PC-9 (cell line): ENCODE data around the gene ITIH5. TPM values are rescaled to one million over a fixed set of nuclear protein-coding genes. Genes with fewer than 3 reads are reported as not detected.

Source experiments
- BruUV-seq: library from RNA; stranded (reverse); fragments of 400-500 nt; replicated peaks from 2 replicates; lab custom pipeline; 2021; lab: Mats Ljungman, UMichigan
- CTCF ChIA-PET: fragments of 300-600 bp; sonication (Branson Sonifier 250); formaldehyde crosslinking; loops from one replicate; lab custom pipeline; 2022; ENCODE audit warnings: antibody characterized with exemption; lab: Charles Lee
- POLR2A ChIA-PET: fragments of 300-600 bp; sonication (Branson Sonifier 250); formaldehyde crosslinking; loops from one replicate; lab custom pipeline; 2022; ENCODE audit warnings: antibody characterized with exemption; ENCODE audit not compliant: unreplicated experiment; lab: Charles Lee
- DNase-seq, 2 experiments: peaks; one replicate each; pipeline versions ENCODE4 v3.0.0 to v3.0.0-alpha.2; 2015 to 2022; ENCODE audit warnings: mixed read lengths in 1 of 2
- H2AFZ ChIP-seq: fragments of 200-600 bp; sonication (generic); 2 replicates; pipeline ENCODE4 v1.8.1; 2017; ENCODE audit warnings: antibody characterized with exemption
- H3F3A ChIP-seq: fragments of 200-600 bp; sonication (generic); 2 replicates; pipeline ENCODE4 v1.8.1; 2017; ENCODE audit warnings: antibody characterized with exemption, mild to moderate bottlenecking, low read depth; ENCODE audit not compliant: insufficient read depth
- H3K27ac ChIP-seq: fragments of 200-600 bp; sonication (generic); 2 replicates; pipeline ENCODE4 v1.6.1; 2016; ENCODE audit warnings: mixed run types
- H3K27me3 ChIP-seq: fragments of 200-600 bp; sonication (generic); 2 replicates; pipeline ENCODE4 v1.6.1; 2016; ENCODE audit warnings: low read depth, mixed run types; ENCODE audit not compliant: insufficient read depth
- H3K36me3 ChIP-seq: fragments of 200-600 bp; sonication (generic); 2 replicates; pipeline ENCODE4 v1.6.1; 2016; ENCODE audit warnings: low read depth, mixed run types
- H3K4me1 ChIP-seq: fragments of 200-600 bp; sonication (generic); replicated peaks from 2 replicates; pipeline ENCODE4 v1.6.1; 2016; ENCODE audit warnings: mixed run types; ENCODE audit not compliant: insufficient read depth
- H3K4me2 ChIP-seq: fragments of 200-600 bp; sonication (generic); 2 replicates; pipeline ENCODE4 v1.6.1; 2017; ENCODE audit warnings: mixed run types
- H3K4me3 ChIP-seq: fragments of 200-600 bp; sonication (generic); 2 replicates; pipeline ENCODE4 v1.6.1; 2016; ENCODE audit warnings: mixed run types
- H3K79me2 ChIP-seq: fragments of 200-600 bp; sonication (generic); 2 replicates; pipeline ENCODE4 v1.6.1; 2017; ENCODE audit warnings: low read depth, mixed run types
- H3K9me2 ChIP-seq: fragments of 200-600 bp; sonication (generic); 2 replicates; pipeline ENCODE4 v1.8.1; 2017; ENCODE audit warnings: mild to moderate bottlenecking; ENCODE audit not compliant: insufficient read depth
- H3K9me3 ChIP-seq: fragments of 200-600 bp; sonication (generic); 2 replicates; pipeline ENCODE4 v1.8.1; 2016; ENCODE audit warnings: low read depth; ENCODE audit not compliant: insufficient read depth
- H4K20me1 ChIP-seq: fragments of 200-600 bp; sonication (generic); 2 replicates; pipeline ENCODE4 v1.8.1; 2017; ENCODE audit not compliant: insufficient read depth
- EZH2 ChIP-seq: fragments of 200-600 bp; sonication (generic); IDR thresholded peaks from 2 replicates; pipeline ENCODE4 v1.8.0; 2017; ENCODE audit warnings: antibody characterized with exemption, low read depth
- intact Hi-C: fragments of 100-400 bp; cut with micrococcal nuclease; formaldehyde crosslinking; loops from one replicate; pipeline ENCODE4 v1.10.0; 2022; ENCODE audit not compliant: unreplicated experiment
- total RNA-seq: library from RNA; stranded (reverse); gene quantifications from 2 replicates; pipeline ENCODE4 v1.2.3, GENCODE V29; 2021
- TF ChIP-seq, protein P1 (sequence below): fragments of 200-600 bp; sonication (generic); conservative IDR thresholded peaks from 2 replicates; pipeline ENCODE4 v1.6.1; 2017; ENCODE audit warnings: mixed run types, antibody characterized with exemption, mild to moderate bottlenecking, moderate library complexity

ITIH5 gene
- total RNA-seq, 1 experiment from 2014 or later = not detected

DNA sequence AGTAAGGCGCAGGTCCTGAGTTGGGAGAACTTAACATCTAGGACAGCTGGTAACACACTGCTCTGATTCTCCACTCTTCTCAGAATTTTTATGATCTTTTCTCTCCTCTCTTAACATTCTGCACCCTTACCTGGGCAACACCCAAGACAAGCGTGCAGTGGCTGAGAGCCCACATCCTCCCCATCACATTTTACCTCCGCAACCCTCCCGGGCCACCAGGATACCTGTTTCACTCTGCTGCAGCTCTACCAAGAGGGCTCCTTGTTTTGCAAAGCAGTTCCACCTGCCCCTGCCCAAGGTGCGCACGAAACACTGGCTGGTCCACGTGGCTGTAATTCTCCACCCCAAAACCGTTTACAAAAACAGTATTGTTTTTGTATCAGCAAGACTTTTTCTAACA lies 81.5 kb downstream of the ITIH5 start:
- Histone ChIP-seq H3K27ac (no peak overlapping the region), H3K9me2 (no peaks in the 10 kb centered on the region), H3K4me1 (no peaks in the 10 kb centered on the region), H3K9me3 (no peaks in the 10 kb centered on the region), H2AFZ (no peak overlapping the region), H3K27me3 (peaks cover 50% of the 10 kb centered on the region), H3K4me3 (no peak overlapping the region), H3F3A (no peaks in the 10 kb centered on the region), H3K79me2 (no peaks in the 10 kb centered on the region), H3K4me2 (no peak overlapping the region), H4K20me1 (no peaks in the 10 kb centered on the region), H3K36me3 (no peaks in the 10 kb centered on the region)
- ChIA-PET CTCF (no interaction called here), POLR2A (no interaction called here)
- TF ChIP-seq, protein P1, sequence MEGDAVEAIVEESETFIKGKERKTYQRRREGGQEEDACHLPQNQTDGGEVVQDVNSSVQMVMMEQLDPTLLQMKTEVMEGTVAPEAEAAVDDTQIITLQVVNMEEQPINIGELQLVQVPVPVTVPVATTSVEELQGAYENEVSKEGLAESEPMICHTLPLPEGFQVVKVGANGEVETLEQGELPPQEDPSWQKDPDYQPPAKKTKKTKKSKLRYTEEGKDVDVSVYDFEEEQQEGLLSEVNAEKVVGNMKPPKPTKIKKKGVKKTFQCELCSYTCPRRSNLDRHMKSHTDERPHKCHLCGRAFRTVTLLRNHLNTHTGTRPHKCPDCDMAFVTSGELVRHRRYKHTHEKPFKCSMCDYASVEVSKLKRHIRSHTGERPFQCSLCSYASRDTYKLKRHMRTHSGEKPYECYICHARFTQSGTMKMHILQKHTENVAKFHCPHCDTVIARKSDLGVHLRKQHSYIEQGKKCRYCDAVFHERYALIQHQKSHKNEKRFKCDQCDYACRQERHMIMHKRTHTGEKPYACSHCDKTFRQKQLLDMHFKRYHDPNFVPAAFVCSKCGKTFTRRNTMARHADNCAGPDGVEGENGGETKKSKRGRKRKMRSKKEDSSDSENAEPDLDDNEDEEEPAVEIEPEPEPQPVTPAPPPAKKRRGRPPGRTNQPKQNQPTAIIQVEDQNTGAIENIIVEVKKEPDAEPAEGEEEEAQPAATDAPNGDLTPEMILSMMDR = no peak
- no peak for TF ChIP-seq EZH2
- BruUV-seq = no TSS peak
- DNase-seq = no peak
- intact Hi-C loops = no loop called here

DNA sequence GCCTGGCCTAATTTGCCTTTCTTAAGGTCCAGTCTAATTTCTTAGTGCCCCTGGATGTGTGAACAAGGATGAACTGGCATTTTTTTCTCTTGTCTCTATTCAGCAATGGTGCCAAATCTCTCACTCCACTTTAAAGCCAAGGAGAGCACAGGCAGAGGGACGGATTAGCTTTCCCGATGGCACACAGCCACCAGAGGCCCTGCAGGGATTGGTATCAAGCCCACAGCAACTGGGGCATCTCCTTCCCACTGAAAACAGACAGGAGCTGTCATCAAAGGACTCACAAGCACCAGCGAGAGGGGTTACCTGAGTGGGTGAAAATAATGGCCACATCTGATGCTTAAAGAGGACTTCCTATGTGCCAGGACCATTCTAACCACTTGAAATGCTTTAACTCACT lies 83.1 kb downstream of the ITIH5 start:
- no peaks in the 10 kb centered on the region for H3K9me3 ChIP-seq
- ChIA-PET POLR2A (no interaction called here), CTCF (no interaction called here)
- H3F3A ChIP-seq = no peaks in the 10 kb centered on the region
- TF ChIP-seq, protein P1 = no peak
- no peak for TF ChIP-seq EZH2
- no peaks in the 10 kb centered on the region for H3K4me1 ChIP-seq
- H3K36me3 ChIP-seq = no peaks in the 10 kb centered on the region
- H2AFZ ChIP-seq = no peak overlapping the region
- no peak overlapping the region for H3K4me2 ChIP-seq
- H3K79me2 ChIP-seq = no peaks in the 10 kb centered on the region
- no peak for DNase-seq
- no peaks in the 10 kb centered on the region for H4K20me1 ChIP-seq
- BruUV-seq = no TSS peak
- H3K4me3 ChIP-seq = no peak overlapping the region
- H3K9me2 ChIP-seq = no peaks in the 10 kb centered on the region
- intact Hi-C loops = no loop called here
- peaks cover 50% of the 10 kb centered on the region for H3K27me3 ChIP-seq
- no peak overlapping the region for H3K27ac ChIP-seq

DNA sequence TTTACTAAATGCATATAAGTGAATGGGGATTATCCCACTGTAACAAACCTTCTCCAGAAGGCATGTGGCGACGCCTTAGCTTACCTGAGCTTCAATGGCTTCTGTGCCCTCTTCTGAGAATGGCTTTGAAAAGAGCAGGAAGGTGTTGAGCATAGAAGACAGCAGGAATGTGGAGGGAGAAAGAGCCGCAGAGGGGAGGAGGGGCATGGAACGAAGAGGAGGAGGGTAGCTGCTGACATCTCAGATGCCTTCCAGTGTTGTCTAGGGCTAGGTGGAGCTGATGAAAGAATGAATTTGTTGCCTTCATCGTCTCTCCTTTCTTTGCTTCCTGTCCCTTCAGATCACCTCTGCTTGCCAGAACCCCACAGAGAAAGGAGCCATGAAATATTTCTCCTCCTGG lies 86.2 kb downstream of the ITIH5 start:
- Histone ChIP-seq H3K9me2 (no peaks in the 10 kb centered on the region), H3K27ac (no peak overlapping the region), H3K4me3 (no peak overlapping the region), H3K27me3 (peaks cover 50% of the 10 kb centered on the region), H3K9me3 (no peaks in the 10 kb centered on the region), H4K20me1 (no peaks in the 10 kb centered on the region), H3K79me2 (no peaks in the 10 kb centered on the region), H3K4me1 (no peaks in the 10 kb centered on the region), H3F3A (no peaks in the 10 kb centered on the region), H3K4me2 (no peak overlapping the region), H3K36me3 (no peaks in the 10 kb centered on the region), H2AFZ (no peak overlapping the region)
- no peak for DNase-seq
- BruUV-seq = no TSS peak
- ChIA-PET POLR2A (no interaction called here), CTCF (no interaction called here)
- no peak for TF ChIP-seq EZH2
- intact Hi-C loops = no loop called here

DNA sequence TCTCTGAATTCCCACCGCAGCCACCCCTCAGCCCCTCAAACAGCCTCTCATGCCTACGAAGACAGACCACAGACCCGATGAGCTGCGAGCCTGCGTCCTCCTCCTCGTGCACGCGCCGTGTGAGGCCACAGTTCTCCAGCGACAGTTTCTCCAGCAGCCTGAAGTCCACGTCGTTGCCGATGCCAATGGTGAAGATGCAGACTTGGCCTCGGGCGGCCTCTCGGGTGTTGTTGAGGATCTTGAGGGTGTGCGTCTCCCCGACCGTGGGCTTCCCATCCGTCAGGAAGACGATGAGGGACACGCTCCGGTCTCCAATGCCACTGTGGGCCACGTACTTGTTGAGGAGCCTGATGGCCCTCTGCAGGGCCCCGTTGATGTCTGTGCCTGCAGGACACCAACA lies 87.1 kb downstream of the ITIH5 start:
- Histone ChIP-seq H3K27ac (no peak overlapping the region), H3K79me2 (no peaks in the 10 kb centered on the region), H3K4me3 (no peak overlapping the region), H3K27me3 (peaks cover 52% of the 10 kb centered on the region), H3K4me2 (no peak overlapping the region), H3K9me3 (no peaks in the 10 kb centered on the region), H4K20me1 (no peaks in the 10 kb centered on the region), H3K36me3 (no peaks in the 10 kb centered on the region), H3K9me2 (no peaks in the 10 kb centered on the region), H3F3A (no peaks in the 10 kb centered on the region), H2AFZ (no peak overlapping the region), H3K4me1 (no peaks in the 10 kb centered on the region)
- BruUV-seq = no TSS peak
- POLR2A ChIA-PET = no interaction called here
- CTCF ChIA-PET = no interaction called here
- TF ChIP-seq, protein P1 = no peak
- TF ChIP-seq EZH2 = no peak
- intact Hi-C loops = no loop called here
- no peak for DNase-seq
